ENCODE data around the gene PTGES3L. TPM values are rescaled to one million over a fixed set of nuclear protein-coding genes. Genes with fewer than 3 reads are reported as not detected.

The PTGES3L gene
- total RNA-seq (2014; rRNA removed; shearing (Covaris generic)): 0.12 TPM in 1 of 2 replicates, not detected in the other
- 0.06 and 0.65 TPM in 2 replicates for polyA plus RNA-seq (2014; cell fraction: nucleus; rRNA removed)

GRCh38 chr17:42979511-42980273 lies at the start of gene PTGES3L:
PTGES3L (minus strand) TSS chr17:42980080; CDS start chr17:42980053, 27 bp downstream.
- no peak for DNase-seq (ENCODE audit: extremely low read depth, low read depth)

- DNase-seq (ENCODE audit: extremely low read depth, low read depth): no peak
Observed at GRCh38 chr17:43028221-43028861, 48.5 kb upstream of the PTGES3L start.

GRCh38 chr17:43027091-43028032 lies 47.5 kb upstream of the PTGES3L start:
- no peak for DNase-seq (ENCODE audit: extremely low read depth, low read depth)

- no peak for DNase-seq (ENCODE audit: extremely low read depth, low read depth)
Observed at GRCh38 chr17:43026595-43026994, 46.7 kb upstream of the PTGES3L start.

GRCh38 chr17:43025766-43026537 lies 46.1 kb upstream of the PTGES3L start:
- no peak for DNase-seq (ENCODE audit: extremely low read depth, low read depth)

GRCh38 chr17:43025290-43025657 lies 45.4 kb upstream of the PTGES3L start:
- DNase-seq (ENCODE audit: extremely low read depth, low read depth): no peak

GRCh38 chr17:43024407-43025289 lies 44.8 kb upstream of the PTGES3L start, which contains the start of gene RND2:
RND2 (plus strand) TSS chr17:43025231; CDS start chr17:43025348, 117 bp downstream.
- peak; percentile 89 for DNase-seq (ENCODE audit: extremely low read depth, low read depth)

GRCh38 chr17:43021741-43022512 lies 42.0 kb upstream of the PTGES3L start, which contains the start of gene VAT1:
VAT1 (minus strand) TSS chr17:43022385; CDS start chr17:43022322, 63 bp downstream.
- peak; percentile 73 for DNase-seq (ENCODE audit: extremely low read depth, low read depth)

- peak; percentile 51 for DNase-seq (ENCODE audit: extremely low read depth, low read depth)
Observed at GRCh38 chr17:43020789-43021740, 41.2 kb upstream of the PTGES3L start.

GRCh38 chr17:43020030-43020621 lies 40.2 kb upstream of the PTGES3L start:
- no peak for DNase-seq (ENCODE audit: extremely low read depth, low read depth)

GRCh38 chr17:43019418-43019817 lies 39.5 kb upstream of the PTGES3L start:
- no peak for DNase-seq (ENCODE audit: extremely low read depth, low read depth)

GRCh38 chr17:43018932-43019331 lies 39.1 kb upstream of the PTGES3L start:
- no peak for DNase-seq (ENCODE audit: extremely low read depth, low read depth)

GRCh38 chr17:43018008-43018853 lies 38.4 kb upstream of the PTGES3L start:
- no peak for DNase-seq (ENCODE audit: extremely low read depth, low read depth)

GRCh38 chr17:43016216-43016615 lies 36.3 kb upstream of the PTGES3L start:
- DNase-seq (ENCODE audit: extremely low read depth, low read depth): no peak

GRCh38 chr17:43015579-43015978 lies 35.7 kb upstream of the PTGES3L start:
- no peak for DNase-seq (ENCODE audit: extremely low read depth, low read depth)

All from NCI-H460 (cell line).